ENCODE data around the gene ITGA11. TPM values are rescaled to one million over a fixed set of nuclear protein-coding genes. Genes with fewer than 3 reads are reported as not detected.

Gene ITGA11
- total RNA-seq, 1 experiment from 2014 or later = 0.70 TPM

GRCh38 chr15:68421798-68422402 lies 10.1 kb downstream of the ITGA11 start:
- intact Hi-C loops (cut with micrococcal nuclease; ENCODE audit: unreplicated experiment) = no loop called here
- H3K4me3 ChIP-seq = no peak overlapping the region
- no TSS peak for BruUV-seq (replicated peaks)
- H3K9me2 ChIP-seq (ENCODE audit: insufficient read depth) = no peaks in the 10 kb centered on the region
- no peaks in the 10 kb centered on the region for H4K20me1 ChIP-seq (ENCODE audit: insufficient read depth)
- H3K36me3 ChIP-seq (ENCODE audit: low read depth) = no peaks in the 10 kb centered on the region
- ChIA-PET POLR2A (ENCODE audit: unreplicated experiment) (no interaction called here), CTCF (no interaction called here)
- H3K27ac ChIP-seq = no peak overlapping the region
- DNase-seq = no peak
- H3F3A ChIP-seq (ENCODE audit: insufficient read depth, low read depth) = no peaks in the 10 kb centered on the region
- H3K27me3 ChIP-seq (ENCODE audit: insufficient read depth, low read depth) = no peaks in the 10 kb centered on the region
- H3K4me2 ChIP-seq = no peak overlapping the region
- H2AFZ ChIP-seq = no peak overlapping the region
- H3K79me2 ChIP-seq (ENCODE audit: low read depth) = no peaks in the 10 kb centered on the region
- H3K4me1 ChIP-seq (replicated peaks; ENCODE audit: insufficient read depth) = no peaks in the 10 kb centered on the region
- no peaks in the 10 kb centered on the region for H3K9me3 ChIP-seq (ENCODE audit: insufficient read depth, low read depth)
- TF ChIP-seq CTCF (conservative IDR thresholded peaks at IDR 0.05) (no peak), EZH2 (IDR thresholded peaks at IDR 0.05; ENCODE audit: low read depth) (no peak)

GRCh38 chr15:68421115-68421551 lies 10.8 kb downstream of the ITGA11 start:
- intact Hi-C loops (cut with micrococcal nuclease; ENCODE audit: unreplicated experiment) = no loop called here
- Histone ChIP-seq H3K27me3 (ENCODE audit: insufficient read depth, low read depth) (no peaks in the 10 kb centered on the region), H3K27ac (no peak overlapping the region), H3K79me2 (ENCODE audit: low read depth) (no peaks in the 10 kb centered on the region), H3K4me3 (no peak overlapping the region), H4K20me1 (ENCODE audit: insufficient read depth) (no peaks in the 10 kb centered on the region), H3K9me3 (ENCODE audit: insufficient read depth, low read depth) (no peaks in the 10 kb centered on the region), H3K4me1 (replicated peaks; ENCODE audit: insufficient read depth) (no peaks in the 10 kb centered on the region), H3K36me3 (ENCODE audit: low read depth) (no peaks in the 10 kb centered on the region), H2AFZ (no peak overlapping the region), H3K9me2 (ENCODE audit: insufficient read depth) (no peaks in the 10 kb centered on the region), H3F3A (ENCODE audit: insufficient read depth, low read depth) (no peaks in the 10 kb centered on the region), H3K4me2 (no peak overlapping the region)
- no TSS peak for BruUV-seq (replicated peaks)
- CTCF ChIA-PET = no interaction called here
- TF ChIP-seq CTCF (conservative IDR thresholded peaks at IDR 0.05) (no peak), EZH2 (IDR thresholded peaks at IDR 0.05; ENCODE audit: low read depth) (no peak)
- no peak for DNase-seq
- POLR2A ChIA-PET (ENCODE audit: unreplicated experiment) = no interaction called here

- CTCF ChIA-PET = no interaction called here
- intact Hi-C loops (cut with micrococcal nuclease; ENCODE audit: unreplicated experiment) = no loop called here
- TF ChIP-seq EZH2 (IDR thresholded peaks at IDR 0.05; ENCODE audit: low read depth) = no peak
- TF ChIP-seq CTCF (conservative IDR thresholded peaks at IDR 0.05) = no peak
Observed at GRCh38 chr15:68420186-68420684, 11.7 kb downstream of the ITGA11 start.

More at GRCh38 chr15:68420186-68420684, 11.7 kb downstream of the ITGA11 start:
- Histone ChIP-seq H3K4me1 (replicated peaks; ENCODE audit: insufficient read depth) (no peaks in the 10 kb centered on the region), H2AFZ (no peak overlapping the region), H3K9me3 (ENCODE audit: insufficient read depth, low read depth) (no peaks in the 10 kb centered on the region), H3K4me3 (no peak overlapping the region), H4K20me1 (ENCODE audit: insufficient read depth) (no peaks in the 10 kb centered on the region), H3K36me3 (ENCODE audit: low read depth) (no peaks in the 10 kb centered on the region), H3K4me2 (no peak overlapping the region), H3K27ac (no peak overlapping the region), H3K9me2 (ENCODE audit: insufficient read depth) (no peaks in the 10 kb centered on the region), H3K27me3 (ENCODE audit: insufficient read depth, low read depth) (no peaks in the 10 kb centered on the region), H3F3A (ENCODE audit: insufficient read depth, low read depth) (no peaks in the 10 kb centered on the region), H3K79me2 (ENCODE audit: low read depth) (no peaks in the 10 kb centered on the region)
- BruUV-seq (replicated peaks) = no TSS peak
- DNase-seq = no peak
- POLR2A ChIA-PET (ENCODE audit: unreplicated experiment) = no interaction called here

Measured in PC-9 (cell line).